Smooth muscle cell (in vitro differentiated cells): ENCODE data around the gene ATP8A2. TPM values are rescaled to one million over a fixed set of nuclear protein-coding genes. Genes with fewer than 3 reads are reported as not detected.

Experiments used
- DNase-seq: peaks from one replicate; lab custom pipeline; 2025; ENCODE audit not compliant: unreplicated experiment; lab: John Stamatoyannopoulos, UW
- H2AFZ ChIP-seq: fragments of 200-600 bp; sonication (generic); 2 replicates; pipeline ENCODE4 v1.6.0; 2016; ENCODE audit warnings: antibody characterized with exemption, low read depth, mild to moderate bottlenecking
- H3F3A ChIP-seq: fragments of 200-600 bp; sonication (generic); 2 replicates; pipeline ENCODE4 v1.6.0; 2017; ENCODE audit warnings: antibody characterized with exemption, low read depth
- H3K27ac ChIP-seq: fragments of 200-600 bp; sonication (generic); 2 replicates; pipeline ENCODE4 v1.5.1; 2016; ENCODE audit warnings: low read depth, mild to moderate bottlenecking
- H3K27me3 ChIP-seq: fragments of 200-600 bp; sonication (generic); 2 replicates; pipeline ENCODE4 v1.6.1; 2016; ENCODE audit warnings: low read depth, mild to moderate bottlenecking
- H3K36me3 ChIP-seq: fragments of 200-600 bp; sonication (generic); 2 replicates; pipeline ENCODE4 v1.5.1; 2016; ENCODE audit warnings: low read depth
- H3K4me1 ChIP-seq: fragments of 200-600 bp; sonication (generic); 2 replicates; pipeline ENCODE4 v1.5.1; 2016; ENCODE audit warnings: low read depth
- H3K4me2 ChIP-seq: fragments of 200-600 bp; sonication (generic); 2 replicates; pipeline ENCODE4 v1.6.0; 2016; ENCODE audit warnings: mild to moderate bottlenecking
- H3K4me3 ChIP-seq: fragments of 200-600 bp; sonication (generic); 2 replicates; pipeline ENCODE4 v1.5.1; 2016; ENCODE audit warnings: mild to moderate bottlenecking
- H3K79me2 ChIP-seq: fragments of 200-600 bp; sonication (generic); 2 replicates; pipeline ENCODE4 v1.6.0; 2016; ENCODE audit warnings: low read depth, mild to moderate bottlenecking
- H3K9ac ChIP-seq: fragments of 200-600 bp; sonication (generic); 2 replicates; pipeline ENCODE4 v1.6.0; 2016; ENCODE audit warnings: low read depth
- H3K9me3 ChIP-seq: fragments of 200-600 bp; sonication (generic); replicated peaks from 2 replicates; pipeline ENCODE4 v1.5.1; 2016; ENCODE audit warnings: low read depth
- H4K20me1 ChIP-seq: fragments of 200-600 bp; sonication (generic); 2 replicates; pipeline ENCODE4 v1.6.0; 2016; ENCODE audit warnings: low read depth
- CTCF ChIP-seq: fragments of 200-600 bp; sonication (generic); IDR thresholded peaks from 2 replicates; pipeline ENCODE4 v1.5.1; 2017; ENCODE audit warnings: borderline replicate concordance, mild to moderate bottlenecking, antibody characterized with exemption; ENCODE audit not compliant: insufficient read depth, poor library complexity, severe bottlenecking
- WGBS: methylation state at CpG from one replicate; pipeline ENCODE4 v1.1.7; 2016; ENCODE audit warnings: low lambda C conversion rate; 5-methylcytosine and 5-hydroxymethylcytosine counted together
- polyA plus RNA-seq: library from polyadenylated mRNA; unstranded; fragments of >200 nt; fragmentation: Nextera tagmentation; extraction: Ambion mirVana; gene quantifications from 2 replicates; pipeline ENCODE4 v1.2.1, GENCODE V29; 2016
- total RNA-seq: library from RNA; depleted of rRNA; stranded (reverse); fragments of >200 nt; gene quantifications from 2 replicates; pipeline ENCODE4 v1.2.3, GENCODE V29; 2014

ATP8A2 gene
- total and polyA plus RNA-seq, 2 experiments from 2014 or later: under 0.01 to 0.06 TPM

- Histone ChIP-seq H3K4me3 (no peak overlapping the region), H3K4me2 (no peak overlapping the region), H3K4me1 (peaks cover 3% of the 10 kb centered on the region), H3K9ac (no peak overlapping the region), H3K27me3 (no peaks in the 10 kb centered on the region), H3K36me3 (no peaks in the 10 kb centered on the region), H4K20me1 (no peaks in the 10 kb centered on the region), H3K79me2 (no peaks in the 10 kb centered on the region), H3K9me3 (no peaks in the 10 kb centered on the region), H3K27ac (no peak overlapping the region), H3F3A (no peaks in the 10 kb centered on the region), H2AFZ (no peak overlapping the region)
- no peak for TF ChIP-seq CTCF
- DNase-seq: no peak
- WGBS: 67% methylated on average over 2 of the region's 2 CpGs
These were observed 281.0 kb downstream of the ATP8A2 start for GRCh38 chr13:25652764-25653163.

- Histone ChIP-seq H4K20me1 (no peaks in the 10 kb centered on the region), H2AFZ (no peak overlapping the region), H3K79me2 (no peaks in the 10 kb centered on the region), H3F3A (no peaks in the 10 kb centered on the region), H3K27me3 (no peaks in the 10 kb centered on the region), H3K9me3 (no peaks in the 10 kb centered on the region), H3K4me1 (peaks cover 3% of the 10 kb centered on the region), H3K27ac (no peak overlapping the region), H3K36me3 (no peaks in the 10 kb centered on the region), H3K4me2 (no peak overlapping the region), H3K4me3 (no peak overlapping the region), H3K9ac (no peak overlapping the region)
- no peak for DNase-seq
- 78% methylated on average over 4 of the region's 4 CpGs for WGBS
- TF ChIP-seq CTCF: no peak
These were observed 282.5 kb downstream of the ATP8A2 start for GRCh38 chr13:25654322-25654721.

GRCh38 chr13:25657157-25657556 lies 285.4 kb downstream of the ATP8A2 start:
- no peak for DNase-seq
- TF ChIP-seq CTCF: no peak
- H3K9me3 ChIP-seq: no peaks in the 10 kb centered on the region
- no peak overlapping the region for H2AFZ ChIP-seq
- H3F3A ChIP-seq: no peaks in the 10 kb centered on the region
- H3K79me2 ChIP-seq: no peaks in the 10 kb centered on the region
- H3K4me3 ChIP-seq: no peak overlapping the region
- no peak overlapping the region for H3K4me2 ChIP-seq
- no peak overlapping the region for H3K27ac ChIP-seq
- no peaks in the 10 kb centered on the region for H3K36me3 ChIP-seq
- H3K9ac ChIP-seq: no peak overlapping the region
- peaks cover 3% of the 10 kb centered on the region for H3K4me1 ChIP-seq
- H4K20me1 ChIP-seq: no peaks in the 10 kb centered on the region
- 76% methylated on average over 3 of the region's 3 CpGs for WGBS
- no peaks in the 10 kb centered on the region for H3K27me3 ChIP-seq

- no peak for TF ChIP-seq CTCF
- Histone ChIP-seq H3K27me3 (no peaks in the 10 kb centered on the region), H4K20me1 (no peaks in the 10 kb centered on the region), H3K79me2 (no peaks in the 10 kb centered on the region), H3K4me3 (no peak overlapping the region), H3K4me2 (no peak overlapping the region), H3K36me3 (no peaks in the 10 kb centered on the region), H3K27ac (no peak overlapping the region), H3K9ac (no peak overlapping the region), H3K9me3 (no peaks in the 10 kb centered on the region), H2AFZ (no peak overlapping the region), H3K4me1 (no peaks in the 10 kb centered on the region), H3F3A (no peaks in the 10 kb centered on the region)
- 49% methylated on average over 14 of the region's 14 CpGs for WGBS
- DNase-seq: no peak
These were observed 287.5 kb downstream of the ATP8A2 start for GRCh38 chr13:25659091-25659795.
